ENCODE data around the gene GALNT7. TPM values are rescaled to one million over a fixed set of nuclear protein-coding genes. Genes with fewer than 3 reads are reported as not detected.
A peak's percentile ranks its signal among the peaks of the same experiment; 100 is the strongest.

Gene GALNT7
- total and polyA plus RNA-seq, 11 donors: 2.3 to 12.8 (median 6.0) TPM

DNA sequence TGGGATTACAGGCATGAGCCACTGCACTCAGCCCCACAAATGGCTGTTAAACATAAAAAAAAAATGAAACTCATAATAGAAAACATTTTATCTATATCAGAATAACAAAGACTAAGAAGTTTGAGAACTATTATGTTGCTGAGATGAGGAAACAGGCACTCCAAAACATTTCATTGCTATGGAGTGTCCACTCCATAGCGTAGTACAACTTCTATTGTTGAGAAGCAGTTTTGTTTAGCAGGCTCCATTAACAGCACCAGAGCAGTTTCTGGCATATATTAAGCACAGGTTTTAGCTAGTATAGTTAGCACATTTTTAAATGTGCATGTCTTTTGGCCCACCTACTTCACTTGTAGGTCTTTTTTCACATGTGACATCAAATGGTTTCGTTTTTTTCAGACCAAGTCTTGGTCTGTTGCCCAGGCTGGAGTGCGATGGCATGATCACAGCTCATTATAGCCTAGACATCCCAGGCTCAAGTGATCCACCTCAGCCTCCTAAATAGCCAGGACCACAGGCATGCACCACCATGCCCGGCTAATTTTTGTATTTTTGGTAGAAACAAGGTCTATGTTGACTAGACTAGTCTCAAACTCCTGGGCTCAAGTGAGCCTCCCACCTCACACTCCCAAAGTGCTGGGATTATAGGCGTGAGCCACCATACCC lies 159.8 kb downstream of the GALNT7 start:
- 74 to 81% (median 77%) methylated on average over 5 of the region's 5 CpGs for WGBS, 4 donors
- intact Hi-C loops (cut with DNase I): loop anchor here in 1 of 10 donors (10.0 kb wide), 1 partner anchor 166 kb away; no protein-coding TSS in a partner anchor
- ATAC-seq: peak in 3 of 4 donors; percentile 12 to 44 (median 28)
- H3K9me3 ChIP-seq: no peaks in the 10 kb centered on the region
- H3K36me3 ChIP-seq: peaks cover 0 to 78% (median 59%) of the 10 kb centered on the region in 9 donors
- TF ChIP-seq POLR2A (IDR thresholded peaks at IDR 0.05): no peak
- TF ChIP-seq CTCF (IDR thresholded peaks at IDR 0.05): no peak
- H3K27me3 ChIP-seq: no peaks in the 10 kb centered on the region
- no peak for DNase-seq
- H3K27ac ChIP-seq: no peak overlapping the region
- H3K4me3 ChIP-seq: no peak overlapping the region
- peaks cover 0 to 42% (median 17%) of the 10 kb centered on the region in 12 donors for H3K4me1 ChIP-seq

DNA sequence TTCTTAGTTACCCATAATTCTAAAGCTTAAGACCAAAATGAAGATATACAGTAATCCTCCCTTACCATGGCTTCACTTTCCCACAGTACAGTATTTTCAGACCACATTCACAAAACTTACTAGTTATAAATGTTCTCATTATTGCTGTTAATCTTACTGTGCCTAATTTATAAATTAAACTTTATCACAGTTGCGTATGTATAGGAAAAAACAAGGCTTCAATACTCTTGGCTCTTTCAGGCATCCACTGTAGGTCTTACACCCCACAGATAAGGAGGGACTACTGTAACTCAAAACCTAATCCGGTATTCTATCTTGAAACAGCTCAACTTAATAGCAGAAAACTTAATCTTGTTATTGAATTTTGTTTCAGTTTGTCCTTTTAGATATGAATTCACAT lies 162.0 kb downstream of the GALNT7 start:
- TF ChIP-seq POLR2A (IDR thresholded peaks at IDR 0.05): no peak
- no peak for TF ChIP-seq CTCF (IDR thresholded peaks at IDR 0.05)
- Histone ChIP-seq H3K9me3 (no peaks in the 10 kb centered on the region), H3K27me3 (no peaks in the 10 kb centered on the region), H3K4me1 (peaks cover 0 to 47% (median 19%) of the 10 kb centered on the region in 12 donors), H3K4me3 (no peak overlapping the region), H3K36me3 (peaks cover 0 to 72% (median 47%) of the 10 kb centered on the region in 9 donors), H3K27ac (no peak overlapping the region)
- intact Hi-C loops (cut with DNase I): loop anchor here in 3 of 10 donors (5.0 kb wide), 2 partner anchors 37 to 42 kb away; partner anchors contain the start of gene SAP30 (in 2 of the 3)
- no peak for ATAC-seq
- DNase-seq: no peak
- WGBS, 4 donors: 83 to 92% (median 85%) methylated on average over 2 of the region's 2 CpGs

- ATAC-seq: no peak
- intact Hi-C loops (cut with DNase I): loop anchor here in 3 of 10 donors (5.0 kb wide), 2 partner anchors 35 to 40 kb away; partner anchors contain the start of gene SAP30 (in 2 of the 3)
- Histone ChIP-seq H3K9me3 (no peaks in the 10 kb centered on the region), H3K27me3 (no peaks in the 10 kb centered on the region), H3K36me3 (peaks cover 0 to 58% (median 47%) of the 10 kb centered on the region in 9 donors), H3K4me1 (peaks cover 0 to 51% (median 19%) of the 10 kb centered on the region in 12 donors), H3K4me3 (peak overlapping the region in 9 of 12 donors; percentile 75 to 98 (median 91)), H3K27ac (peak overlapping the region in 9 of 12 donors; percentile 42 to 100 (median 98))
- TF ChIP-seq CTCF (IDR thresholded peaks at IDR 0.05) (no peak), POLR2A (IDR thresholded peaks at IDR 0.05) (no peak)
- 21 to 25% (median 23%) methylated on average over 6 of the region's 6 CpGs for WGBS, 4 donors
- no peak for DNase-seq
Observed at GRCh38 chr4:173332021-173332487, 163.4 kb downstream of the GALNT7 start.

GRCh38 chr4:173332963-173333657 lies 164.5 kb downstream of the GALNT7 start:
- H3K9me3 ChIP-seq: no peaks in the 10 kb centered on the region
- peak overlapping the region; percentile 97 to 100 (median 98) for H3K27ac ChIP-seq
- H3K36me3 ChIP-seq: peaks cover 0 to 50% (median 47%) of the 10 kb centered on the region in 9 donors
- ATAC-seq: no peak
- TF ChIP-seq POLR2A (IDR thresholded peaks at IDR 0.05) (no peak), CTCF (IDR thresholded peaks at IDR 0.05) (no peak)
- no peak for DNase-seq
- intact Hi-C loops (cut with DNase I): loop anchor here in 3 of 10 donors (5.0 kb wide), 2 partner anchors 34 to 39 kb away; partner anchors contain the start of gene SAP30 (in 2 of the 3)
- 3 to 7% (median 4%) methylated on average over 16 to 21 of the region's 21 CpGs for WGBS, 4 donors
- peak overlapping the region; percentile 56 to 98 (median 92) for H3K4me3 ChIP-seq
- H3K4me1 ChIP-seq: peaks cover 0 to 51% (median 19%) of the 10 kb centered on the region in 12 donors
- no peaks in the 10 kb centered on the region for H3K27me3 ChIP-seq

All from heart left ventricle (tissue), 16 donors.